SHP77 (cell line): ENCODE results near the gene EMC10.
"Not testable (repeated sequence)": the region's sequence is repeated elsewhere in the genome, so short reads cannot be mapped to it uniquely, and the experiment has no call there.

Experiments
- DNase-seq, 2 experiments: peaks; one replicate each; lab custom pipeline; 2025; lab: John Stamatoyannopoulos, UW

EMC10 gene

GRCh38 chr19:50514346-50515167 lies 38.2 kb downstream of the EMC10 start:
- peak; percentile 47 to 71 for DNase-seq

- DNase-seq = no peak
Measured at GRCh38 chr19:50515168-50515561, 38.9 kb downstream of the EMC10 start.

GRCh38 chr19:50516456-50516855 lies 40.1 kb downstream of the EMC10 start:
- DNase-seq = no peak

GRCh38 chr19:50516964-50517703 lies 40.8 kb downstream of the EMC10 start:
- DNase-seq = no peak

- no peak for DNase-seq
Measured at GRCh38 chr19:50517704-50518075, 41.4 kb downstream of the EMC10 start.

- no peak for DNase-seq
Measured at GRCh38 chr19:50518091-50519005, 42.0 kb downstream of the EMC10 start.

GRCh38 chr19:50519006-50519575 lies 42.8 kb downstream of the EMC10 start:
- DNase-seq = no peak

- no peak for DNase-seq
Measured at GRCh38 chr19:50520822-50521465, 44.6 kb downstream of the EMC10 start.

GRCh38 chr19:50522881-50523280 lies 46.6 kb downstream of the EMC10 start:
- no peak for DNase-seq

- not testable (repeated sequence) for DNase-seq
Measured at GRCh38 chr19:50528052-50528451, 51.7 kb downstream of the EMC10 start.

GRCh38 chr19:50531171-50531612 lies 54.9 kb downstream of the EMC10 start:
- no peak for DNase-seq

GRCh38 chr19:50532952-50533351 lies 56.6 kb downstream of the EMC10 start:
- DNase-seq = no peak

GRCh38 chr19:50534478-50534877 lies 58.2 kb downstream of the EMC10 start:
- DNase-seq = no peak

GRCh38 chr19:50535672-50536187 lies 59.4 kb downstream of the EMC10 start:
- DNase-seq = no peak

- no peak for DNase-seq
Measured at GRCh38 chr19:50536662-50537305, 60.5 kb downstream of the EMC10 start.

GRCh38 chr19:50537306-50537685 lies 61.0 kb downstream of the EMC10 start:
- DNase-seq = no peak

GRCh38 chr19:50537769-50538230 lies 61.5 kb downstream of the EMC10 start:
- peak; percentile 82 for DNase-seq
